GM12873 (cell line): Measurements from ENCODE around the gene RDH13.

Experiments
- CTCF ChIP-seq: IDR thresholded peaks from 2 replicates; pipeline ENCODE4 v1.5.1; 2012; ENCODE audit warnings: low read depth, mild to moderate bottlenecking, moderate library complexity, low read length, control low read depth; ENCODE audit not compliant: insufficient read depth; ENCODE audit errors: missing control alignments

The RDH13 gene

GRCh38 chr19:55016017-55016416 lies 46.9 kb downstream of the RDH13 start:
- TF ChIP-seq CTCF: no peak

GRCh38 chr19:55015126-55015525 lies 47.8 kb downstream of the RDH13 start:
- TF ChIP-seq CTCF: no peak

GRCh38 chr19:55014714-55015113 lies 48.2 kb downstream of the RDH13 start:
- no peak for TF ChIP-seq CTCF

GRCh38 chr19:55013596-55013995 lies 49.4 kb downstream of the RDH13 start:
- TF ChIP-seq CTCF: no peak

- TF ChIP-seq CTCF: no peak
These were observed 50.6 kb downstream of the RDH13 start for GRCh38 chr19:55012306-55012705.

GRCh38 chr19:55005684-55006488 lies 57.1 kb downstream of the RDH13 start:
- TF ChIP-seq CTCF: no peak

- no peak for TF ChIP-seq CTCF
These were observed 62.2 kb downstream of the RDH13 start for GRCh38 chr19:55000761-55001160.
